H7 (cell line): ENCODE measurements around the gene CHRNB1. TPM values are rescaled to one million over a fixed set of nuclear protein-coding genes. Genes with fewer than 3 reads are reported as not detected.
"Not testable (repeated sequence)": the region's sequence is repeated elsewhere in the genome, so short reads cannot be mapped to it uniquely, and the experiment has no call there.

Experiments
- DNase-seq: peaks from one replicate; pipeline ENCODE4 v3.0.0; 2012
- H3K27me3 ChIP-seq: 2 replicates; pipeline ENCODE4 v1.6.0; 2011; ENCODE audit warnings: mild to moderate bottlenecking, low read length; ENCODE audit not compliant: control insufficient read depth, insufficient read depth
- H3K36me3 ChIP-seq: replicated peaks from 2 replicates; pipeline ENCODE4 v1.5.1; 2011; ENCODE audit warnings: low read length; ENCODE audit not compliant: control insufficient read depth, insufficient read depth
- H3K4me3 ChIP-seq: 2 replicates; pipeline ENCODE4 v1.5.1; 2011; ENCODE audit warnings: low read depth, mild to moderate bottlenecking, control low read depth, low read length, moderate library complexity; ENCODE audit not compliant: insufficient read depth
- total RNA-seq: library from RNA; depleted of rRNA; stranded (reverse); fragments of >200 nt; shearing (Covaris generic); gene quantifications from 2 replicates; pipeline ENCODE4 v1.2.3, GENCODE V29; 2014

CHRNB1 gene
- total RNA-seq, 1 experiment from 2014 or later, result 6.8 TPM

GRCh38 chr17:7478276-7479212, 33.7 kb downstream of the CHRNB1 start:
- peak; percentile 93 for DNase-seq
- Histone ChIP-seq H3K4me3 (peak overlapping the region; percentile 70), H3K27me3 (no peaks in the 10 kb centered on the region), H3K36me3 (no peaks in the 10 kb centered on the region)

- no peaks in the 10 kb centered on the region for H3K36me3 ChIP-seq
- peak within 1 kb of the TSS; percentile 70 for H3K4me3 ChIP-seq
- H3K27me3 ChIP-seq, result no peaks in the 10 kb centered on the region
- peak; percentile 94 for DNase-seq
These were observed 34.6 kb downstream of the CHRNB1 start, which contains the start of gene ZBTB4 for GRCh38 chr17:7479213-7480088. TSS of gene ZBTB4 (minus strand) at chr17:7479631. CDS start at chr17:7466801, 12,830 bp downstream.

- DNase-seq, result no peak
- Histone ChIP-seq H3K36me3 (no peaks in the 10 kb centered on the region), H3K4me3 (peak overlapping the region; percentile 70), H3K27me3 (no peaks in the 10 kb centered on the region)
These were observed 35.2 kb downstream of the CHRNB1 start for GRCh38 chr17:7480089-7480384.

DNA sequence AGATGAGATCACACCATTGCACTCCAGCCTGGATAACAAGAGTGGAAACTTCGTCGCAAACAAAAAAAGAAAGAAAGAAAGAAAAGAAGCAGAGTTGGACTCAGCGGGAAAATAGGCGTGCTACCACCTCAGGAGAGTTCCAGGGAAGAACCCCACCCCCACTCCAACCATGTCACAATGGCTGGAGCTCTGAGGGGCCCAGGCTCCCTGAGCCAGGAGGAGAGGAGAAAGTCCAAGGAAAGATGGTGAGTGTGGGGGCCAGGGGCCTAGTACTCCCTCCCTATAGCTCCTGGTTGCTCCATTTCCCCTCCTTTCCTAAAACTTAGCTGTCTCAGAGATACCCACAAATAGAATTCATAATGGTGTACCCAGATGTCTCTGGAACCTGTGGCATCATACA, 36.4 kb downstream of the CHRNB1 start, which contains the start of gene SLC35G6:
Gene SLC35G6, plus strand, starts transcription at position 172 of the 400 bp plus-strand sequence. Its CDS starts 71 bp downstream, at position 243.
- not testable (repeated sequence) for H3K4me3 ChIP-seq, H3K36me3 ChIP-seq, H3K27me3 ChIP-seq, DNase-seq

DNA sequence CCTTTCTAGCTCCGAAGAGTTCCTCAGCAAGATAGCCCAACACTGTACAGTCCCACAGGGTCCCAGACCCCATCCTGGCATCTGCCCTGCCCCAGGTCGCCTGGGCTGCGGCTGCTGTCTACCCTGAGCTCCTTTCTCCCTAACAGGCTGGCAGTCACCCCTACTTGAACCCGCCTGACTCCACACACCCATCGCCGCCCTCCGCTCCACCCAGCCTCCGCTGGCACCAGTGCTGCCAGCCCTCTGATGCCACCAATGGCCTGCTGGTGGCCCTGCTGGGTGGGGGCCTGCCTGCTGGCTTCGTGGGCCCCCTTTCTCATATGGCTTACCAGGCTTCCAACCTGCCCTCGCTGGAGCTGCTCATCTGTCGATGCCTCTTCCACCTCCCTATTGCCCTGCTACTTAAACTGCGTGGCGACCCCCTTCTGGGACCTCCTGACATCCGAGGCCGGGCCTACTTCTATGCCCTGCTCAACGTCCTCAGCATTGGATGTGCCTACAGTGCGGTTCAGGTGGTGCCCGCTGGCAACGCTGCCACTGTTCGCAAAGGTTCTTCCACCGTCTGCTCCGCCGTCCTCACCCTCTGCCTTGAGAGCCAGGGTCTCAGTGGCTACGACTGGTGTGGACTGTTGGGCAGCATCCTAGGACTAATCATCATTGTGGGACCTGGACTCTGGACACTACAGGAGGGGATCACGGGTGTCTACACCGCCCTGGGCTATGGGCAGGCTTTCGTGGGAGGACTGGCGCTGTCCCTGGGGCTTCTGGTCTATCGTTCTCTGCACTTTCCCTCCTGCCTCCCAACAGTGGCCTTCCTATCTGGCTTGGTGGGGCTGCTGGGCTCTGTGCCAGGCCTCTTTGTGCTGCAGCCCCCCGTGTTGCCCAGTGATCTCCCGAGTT, 37.2 kb downstream of the CHRNB1 start:
- DNase-seq, H3K36me3 ChIP-seq: not testable (repeated sequence)

GRCh38 chr17:7482742-7483088, 37.9 kb downstream of the CHRNB1 start:
- H3K27me3 ChIP-seq, DNase-seq, H3K36me3 ChIP-seq, H3K4me3 ChIP-seq: not testable (repeated sequence)

More for the DNA sequence above, 37.2 kb downstream of the CHRNB1 start:
- not testable (repeated sequence) for H3K27me3 ChIP-seq, H3K4me3 ChIP-seq

DNA sequence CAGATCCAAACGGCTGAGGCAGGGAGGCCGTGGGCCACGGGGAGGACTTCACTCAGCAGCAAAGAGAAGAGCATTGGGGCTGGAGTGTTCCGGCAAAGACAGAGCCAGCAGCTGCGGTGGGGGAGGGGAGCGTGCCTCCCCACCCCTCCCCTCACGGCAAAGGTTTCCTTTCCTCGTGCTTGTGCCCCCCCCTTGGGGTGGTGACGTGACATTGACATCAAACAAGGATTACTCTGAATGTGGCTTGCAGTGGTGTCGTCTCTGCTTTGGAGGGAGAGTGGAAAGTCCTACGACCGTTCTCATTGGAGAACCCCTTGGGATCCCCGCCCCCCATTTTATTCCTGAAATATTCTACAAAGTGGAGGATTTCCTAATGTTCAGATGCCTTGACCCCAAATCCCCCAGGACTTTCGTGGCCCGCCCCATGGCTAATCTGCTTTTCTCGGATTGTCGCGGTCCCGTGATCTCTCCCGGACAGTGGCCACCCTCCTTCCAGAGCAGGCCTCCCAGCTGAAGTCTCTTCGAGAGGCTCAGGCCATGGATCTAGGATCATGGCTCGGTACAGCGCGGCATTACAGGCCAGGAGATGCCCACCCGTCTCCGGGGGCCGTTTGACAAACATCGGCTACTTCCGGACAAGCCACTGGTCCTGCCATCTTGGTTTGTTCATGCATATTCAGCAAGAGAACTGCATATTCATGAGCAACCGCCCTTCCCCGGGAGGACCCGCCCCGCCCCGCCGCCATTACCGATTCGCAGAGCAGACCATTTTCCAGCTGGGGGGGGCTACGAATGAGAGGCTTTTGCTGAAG, 38.6 kb downstream of the CHRNB1 start:
- peaks cover 2% of the 10 kb centered on the region; the same call in 1 of the 2 replicates for H3K36me3 ChIP-seq
- peak overlapping the region; percentile 59 for H3K4me3 ChIP-seq
- no peaks in the 10 kb centered on the region for H3K27me3 ChIP-seq
- DNase-seq, result peak; percentile 95

DNA sequence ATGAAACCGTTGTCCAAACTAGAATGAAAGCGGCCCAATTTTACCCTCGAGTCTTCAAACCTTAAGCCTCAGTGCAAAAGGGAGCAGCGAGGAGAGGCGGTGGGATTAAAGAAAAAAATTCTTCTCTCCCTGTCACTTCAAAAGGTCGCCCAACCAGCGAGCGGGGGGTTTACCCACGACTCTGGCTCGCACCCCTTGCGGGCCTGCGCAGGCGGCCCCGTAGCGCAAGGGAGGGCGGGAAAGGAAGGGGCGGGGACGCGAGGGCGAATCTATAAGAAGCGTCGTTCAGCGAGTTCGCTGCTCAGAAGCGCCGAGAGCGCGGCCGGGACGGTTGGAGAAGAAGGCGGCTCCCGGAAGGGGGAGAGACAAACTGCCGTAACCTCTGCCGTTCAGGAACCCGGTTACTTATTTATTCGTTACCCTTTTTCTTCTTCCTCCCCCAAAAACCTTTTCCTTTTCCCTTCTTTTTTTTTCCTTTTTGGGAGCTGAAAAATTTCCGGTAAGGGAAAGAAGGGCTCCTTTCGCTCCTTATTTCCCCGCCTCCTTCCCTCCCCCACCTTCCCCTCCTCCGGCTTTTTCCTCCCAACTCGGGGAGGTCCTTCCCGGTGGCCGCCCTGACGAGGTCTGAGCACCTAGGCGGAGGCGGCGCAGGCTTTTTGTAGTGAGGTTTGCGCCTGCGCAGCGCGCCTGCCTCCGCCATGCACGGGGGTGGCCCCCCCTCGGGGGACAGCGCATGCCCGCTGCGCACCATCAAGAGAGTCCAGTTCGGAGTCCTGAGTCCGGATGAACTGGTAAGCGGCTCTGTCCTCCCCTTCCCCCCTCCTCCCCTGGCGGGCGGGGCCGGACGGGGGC, 39.4 kb downstream of the CHRNB1 start, which contains the start of gene POLR2A:
Gene POLR2A, plus strand, starts transcription at position 300 of the 852 bp plus-strand sequence.
- Histone ChIP-seq H3K4me3 (peak within 1 kb of the TSS; percentile 59), H3K36me3 (peaks cover 2% of the 10 kb centered on the region; the same call in 1 of the 2 replicates), H3K27me3 (no peaks in the 10 kb centered on the region)
- DNase-seq, result peak; percentile 100

- H3K27me3 ChIP-seq, result no peaks in the 10 kb centered on the region
- no peak for DNase-seq
- peaks cover 2% of the 10 kb centered on the region; the same call in 1 of the 2 replicates for H3K36me3 ChIP-seq
- peak overlapping the region; percentile 59 for H3K4me3 ChIP-seq
These were observed 40.1 kb downstream of the CHRNB1 start for GRCh38 chr17:7484919-7485377.

DNA sequence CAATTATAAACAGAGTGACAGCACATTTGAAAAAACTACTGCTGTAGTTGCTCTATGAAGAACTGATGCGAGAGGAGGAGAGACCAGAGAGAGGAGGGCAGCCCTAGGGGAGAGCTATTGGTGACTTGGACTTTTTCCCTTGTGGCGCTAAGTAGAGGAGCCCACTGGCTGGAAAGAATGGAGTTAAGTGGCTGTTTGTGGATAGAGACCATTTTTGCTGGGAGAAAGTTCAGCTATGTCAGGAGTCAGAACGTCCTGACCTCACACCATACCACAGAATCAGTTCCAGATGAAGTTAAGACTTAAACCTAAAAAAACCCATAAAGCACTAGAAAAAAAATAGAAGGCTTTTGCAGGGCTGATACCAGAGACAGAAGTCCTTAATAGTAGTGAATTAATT, 41.3 kb downstream of the CHRNB1 start:
- peaks cover 2% of the 10 kb centered on the region; the same call in 1 of the 2 replicates for H3K36me3 ChIP-seq
- DNase-seq, result no peak
- H3K27me3 ChIP-seq, result no peaks in the 10 kb centered on the region
- H3K4me3 ChIP-seq, result no peak overlapping the region

DNA sequence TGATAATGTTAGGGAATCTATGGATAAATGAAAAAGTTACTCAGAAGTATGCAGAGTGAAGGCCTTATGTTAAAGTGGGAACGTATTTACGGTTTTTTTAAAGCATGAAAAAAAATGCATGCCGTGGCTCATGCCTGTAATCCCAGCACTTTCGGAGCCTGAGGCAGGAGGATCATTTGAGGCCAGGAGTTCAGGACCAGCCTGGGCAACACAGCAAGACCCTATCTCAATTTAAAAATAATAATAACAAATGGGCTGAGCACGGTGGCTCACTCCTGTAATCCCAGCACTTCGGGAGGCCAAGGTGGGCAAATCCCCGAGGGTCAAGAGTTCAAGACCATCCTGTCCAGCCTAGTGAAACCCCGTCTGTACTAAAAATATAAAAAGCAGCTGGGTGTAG, 45.3 kb downstream of the CHRNB1 start:
- Histone ChIP-seq H3K27me3 (no peaks in the 10 kb centered on the region), H3K4me3 (no peak overlapping the region), H3K36me3 (peaks cover 3% of the 10 kb centered on the region; the same call in 1 of the 2 replicates)
- no peak for DNase-seq

GRCh38 chr17:7491583-7491982, 46.7 kb downstream of the CHRNB1 start:
- no peak overlapping the region for H3K4me3 ChIP-seq
- H3K27me3 ChIP-seq, result no peaks in the 10 kb centered on the region
- no peak for DNase-seq
- H3K36me3 ChIP-seq, result peaks cover 4% of the 10 kb centered on the region
